Measurements from ENCODE around the gene SLC25A43.

DNA sequence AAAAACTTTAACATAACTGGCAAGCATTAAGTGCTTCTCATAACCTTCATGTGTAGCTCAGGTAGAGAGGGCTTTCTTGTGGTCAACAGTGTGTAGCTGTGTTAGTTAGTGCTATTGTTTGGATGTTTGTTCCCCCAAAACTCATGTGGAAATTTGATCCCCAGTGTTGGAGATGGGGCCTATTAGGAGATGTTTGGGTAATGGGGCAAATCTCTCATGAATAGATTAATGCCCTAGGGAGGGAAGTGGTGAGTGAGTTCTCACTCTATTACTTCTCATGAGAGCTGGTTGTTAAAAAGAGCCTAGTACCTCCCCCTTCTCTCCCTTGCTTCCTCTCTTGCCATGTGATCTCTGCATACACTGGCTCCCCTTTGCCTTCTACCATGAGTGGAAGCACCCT is 16.5 kb upstream of the SLC25A43 start:
- TF ChIP-seq ZFP3 (CRISPR knock-in tag; IDR thresholded peaks at IDR 0.05) = no peak
- TF ChIP-seq ZNF565 (CRISPR knock-in tag; conservative IDR thresholded peaks at IDR 0.05; ENCODE audit: low read depth) = no peak
- no peak for TF ChIP-seq ESRRG (CRISPR knock-in tag; IDR thresholded peaks at IDR 0.05)
- TF ChIP-seq TOX (CRISPR knock-in tag; IDR thresholded peaks at IDR 0.05; ENCODE audit: borderline replicate concordance) = no peak
- TF ChIP-seq CSDC2 (CRISPR knock-in tag; IDR thresholded peaks at IDR 0.05) = no peak
- no peak for TF ChIP-seq PPARA (CRISPR knock-in tag; IDR thresholded peaks at IDR 0.05; ENCODE audit: borderline replicate concordance)
- TF ChIP-seq ARNTL (CRISPR knock-in tag; IDR thresholded peaks at IDR 0.05; ENCODE audit: borderline replicate concordance, low read depth) = no peak
